ENCODE data around the gene ANTKMT. TPM values are rescaled to one million over a fixed set of nuclear protein-coding genes. Genes with fewer than 3 reads are reported as not detected.

Gene ANTKMT
- total and polyA plus RNA-seq, 2 donors (not counting 3 experiments of a cell fraction or from before 2014, with no cell fraction given): 26.1 to 27.9 TPM

DNA sequence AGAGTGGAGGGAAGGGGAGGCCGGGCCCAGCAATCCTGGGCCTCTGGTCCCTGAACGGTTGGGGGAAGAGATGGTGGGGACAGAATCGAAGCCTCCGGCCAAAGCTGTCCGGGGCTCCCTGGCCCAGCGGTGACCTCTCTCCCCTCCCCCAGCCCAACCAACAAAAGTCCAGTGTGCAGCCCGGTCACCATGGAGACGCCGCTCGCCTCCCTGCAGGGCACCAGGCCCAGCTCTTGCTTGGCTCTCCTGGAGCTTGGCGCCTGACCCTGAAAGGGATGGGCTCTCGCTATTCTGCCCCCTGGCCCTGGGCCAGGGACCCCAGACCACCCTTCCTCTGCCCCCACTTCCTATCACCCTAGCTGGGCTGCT lies 4.8 kb upstream of the ANTKMT start:
- Histone ChIP-seq H3K9me1 (replicated peaks; ENCODE audit: control insufficient read depth, extremely low read depth, insufficient read depth, low read length) (no peaks in the 10 kb centered on the region), H3K4me3 (replicated peaks in 1 of 3; ENCODE audit: insufficient read depth in 1 of 3, low read depth in 1 of 3, low read length in 3 of 3) (no peak overlapping the region), H3K9me3 (replicated peaks; ENCODE audit: control insufficient read depth, insufficient read depth, low read length) (no peaks in the 10 kb centered on the region), H3K36me3 (ENCODE audit: control insufficient read depth in 2 of 2, extremely low read depth in 1 of 2, insufficient read depth in 2 of 2, low read length in 2 of 2) (no peaks in the 10 kb centered on the region), H3K27ac (ENCODE audit: insufficient read depth, low read depth, low read length) (no peak overlapping the region), H3K27me3 (ENCODE audit: control insufficient read depth in 2 of 2, insufficient read depth in 2 of 2, low read length in 2 of 2) (no peaks in the 10 kb centered on the region), H3K9ac (replicated peaks; ENCODE audit: extremely low read depth, insufficient read depth, low read length) (no peak overlapping the region), H3K4me2 (ENCODE audit: insufficient read depth, low read length) (no peak overlapping the region), H4K20me1 (replicated peaks; ENCODE audit: control insufficient read depth, extremely low read depth, insufficient read depth, low read length) (no peaks in the 10 kb centered on the region), H3K79me2 (ENCODE audit: control insufficient read depth, insufficient read depth, low read length) (no peaks in the 10 kb centered on the region), H2AFZ (ENCODE audit: low read depth, low read length) (no peak overlapping the region), H3K4me1 (ENCODE audit: control insufficient read depth, extremely low read depth, insufficient read depth, low read length) (peaks cover 18% of the 10 kb centered on the region)
- dilution Hi-C loops (cut with MboI; ENCODE audit: extremely low pct_ligation_motif_present, low sequenced_read_pairs): no loop called here
- no peak for DNase-seq (ENCODE audit: low read depth, low spot score)
- intact Hi-C loops (cut with micrococcal nuclease): no loop called here
- BruUV-seq (replicated peaks): no TSS peak
- TF ChIP-seq EZH2 (IDR thresholded peaks at IDR 0.05; ENCODE audit: borderline replicate concordance, low read depth, low read length, severe bottlenecking): no peak
- TF ChIP-seq, protein P1, sequence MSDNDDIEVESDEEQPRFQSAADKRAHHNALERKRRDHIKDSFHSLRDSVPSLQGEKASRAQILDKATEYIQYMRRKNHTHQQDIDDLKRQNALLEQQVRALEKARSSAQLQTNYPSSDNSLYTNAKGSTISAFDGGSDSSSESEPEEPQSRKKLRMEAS (IDR thresholded peaks at IDR 0.05; ENCODE audit: insufficient read depth, insufficient read length): no peak
- TF ChIP-seq CTCF (IDR thresholded peaks at IDR 0.05; ENCODE audit: extremely low read depth in 1 of 2, insufficient read depth in 1 of 2, low read depth in 1 of 2, low read length in 2 of 2): no peak
- no peak for TF ChIP-seq FOS (IDR thresholded peaks at IDR 0.05; ENCODE audit: borderline replicate concordance, insufficient read depth, low read length)
- no peak for TF ChIP-seq GATA2 (IDR thresholded peaks at IDR 0.05; ENCODE audit: insufficient read depth, insufficient read length, low read depth, low read length)
- TF ChIP-seq JUN (IDR thresholded peaks at IDR 0.05; ENCODE audit: borderline replicate concordance, insufficient read depth, insufficient read length, low read depth): no peak
- no peak for TF ChIP-seq POLR2A (IDR thresholded peaks at IDR 0.05; ENCODE audit: low read depth, low read length)
- no peak for TF ChIP-seq POLR2AphosphoS5 (IDR thresholded peaks at IDR 0.05; ENCODE audit: insufficient read depth, low read depth, low read length)
- no peak for TF ChIP-seq MYC (IDR thresholded peaks at IDR 0.05; ENCODE audit: low read depth, low read length)
- FAIRE-seq: no peak
- ChIA-PET CTCF (interaction anchor here (0.9 to 2.6 kb wide), 9 partner anchors 10 to 341 kb away, joined by 3 to 34 read pairs (median 7); partner anchors contain the start of genes CCDC78, CHTF18, CIAO3 and HAGHL), POLR2A (no interaction called here)

All from endothelial cell of umbilical vein (primary cell).